ENCODE data around the gene PAM. TPM values are rescaled to one million over a fixed set of nuclear protein-coding genes. Genes with fewer than 3 reads are reported as not detected.

PAM gene
- polyA plus RNA-seq, 1 donor from 2014 or later = 363 TPM

DNA sequence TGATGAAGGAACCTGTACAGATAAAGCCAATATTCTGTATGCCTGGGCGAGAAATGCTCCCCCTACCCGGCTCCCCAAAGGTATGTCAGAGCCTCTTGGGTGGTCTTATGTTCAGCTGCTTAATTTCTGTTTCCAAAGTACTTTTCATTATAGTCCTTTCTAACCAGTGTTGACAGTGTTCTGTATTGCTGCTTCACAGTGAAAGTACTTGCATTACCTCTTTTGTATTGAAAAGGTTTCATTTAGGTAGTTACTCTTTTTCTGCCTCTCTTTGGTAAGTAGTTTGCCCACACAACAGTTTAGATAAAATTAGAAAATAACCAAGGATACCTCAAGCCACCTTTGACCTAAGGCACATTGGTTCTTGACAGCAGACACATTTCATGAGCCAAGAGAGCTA lies 169.9 kb downstream of the PAM start:
- H3K9ac ChIP-seq (ENCODE audit: low read length) = no peak overlapping the region
- H3K4me3 ChIP-seq (ENCODE audit: low read length) = no peak overlapping the region
- H3K27me3 ChIP-seq (ENCODE audit: insufficient read depth, low read depth, low read length) = no peaks in the 10 kb centered on the region
- H4K20me1 ChIP-seq (ENCODE audit: insufficient read depth) = no peaks in the 10 kb centered on the region
- TF ChIP-seq REST (IDR thresholded peaks at IDR 0.05; ENCODE audit: borderline replicate concordance) = no peak
- TF ChIP-seq SMC3 (conservative IDR thresholded peaks at IDR 0.05; ENCODE audit: poor library complexity) = no peak
- TF ChIP-seq CTCF (IDR thresholded peaks at IDR 0.05; ENCODE audit: poor library complexity, severe bottlenecking) = no peak
- no peak for TF ChIP-seq EP300 (conservative IDR thresholded peaks at IDR 0.05; ENCODE audit: poor library complexity, severe bottlenecking)
- TF ChIP-seq TAF1 (IDR thresholded peaks at IDR 0.05; ENCODE audit: low read depth) = no peak
- no peaks in the 10 kb centered on the region for H3K9me3 ChIP-seq (ENCODE audit: low read length)
- no peak overlapping the region for H3K4me2 ChIP-seq (ENCODE audit: low read length)
- no peak overlapping the region for H3K27ac ChIP-seq (ENCODE audit: low read length)
- H3K79me2 ChIP-seq (replicated peaks; ENCODE audit: insufficient read depth, low read length) = no peaks in the 10 kb centered on the region
- H3F3A ChIP-seq (ENCODE audit: insufficient read depth, low read length, poor library complexity, severe bottlenecking) = no peaks in the 10 kb centered on the region
- no peak overlapping the region for H2AFZ ChIP-seq (ENCODE audit: low read depth, low read length)
- peaks cover 7% of the 10 kb centered on the region for H3K36me3 ChIP-seq (ENCODE audit: insufficient read depth, low read length)
- no peaks in the 10 kb centered on the region for H3K9me2 ChIP-seq (ENCODE audit: insufficient read depth, low read length)

DNA sequence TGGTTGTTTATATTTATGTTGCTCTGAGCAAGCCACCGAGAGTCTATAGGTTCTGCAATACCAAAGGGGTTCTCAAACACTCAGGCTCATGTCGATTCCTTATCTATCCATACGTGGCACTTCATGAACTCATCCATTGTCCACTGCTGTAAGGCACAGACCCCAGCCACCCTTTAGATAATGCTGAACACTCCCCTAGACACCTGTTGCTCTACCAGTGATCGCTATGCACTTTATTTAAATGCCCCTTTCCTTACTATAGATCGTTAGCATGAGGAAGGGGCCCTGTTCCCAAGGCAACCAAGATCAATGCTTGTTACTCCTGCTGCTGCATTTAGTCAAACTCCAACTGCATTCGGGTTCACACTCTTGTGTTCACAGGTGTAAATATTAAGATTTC lies 171.9 kb downstream of the PAM start:
- Histone ChIP-seq H2AFZ (ENCODE audit: low read depth, low read length) (no peak overlapping the region), H3K36me3 (ENCODE audit: insufficient read depth, low read length) (peaks cover 7% of the 10 kb centered on the region), H3F3A (ENCODE audit: insufficient read depth, low read length, poor library complexity, severe bottlenecking) (no peaks in the 10 kb centered on the region), H3K27ac (ENCODE audit: low read length) (no peak overlapping the region), H4K20me1 (ENCODE audit: insufficient read depth) (no peaks in the 10 kb centered on the region), H3K27me3 (ENCODE audit: insufficient read depth, low read depth, low read length) (no peaks in the 10 kb centered on the region), H3K9ac (ENCODE audit: low read length) (no peak overlapping the region), H3K9me2 (ENCODE audit: insufficient read depth, low read length) (no peaks in the 10 kb centered on the region), H3K4me3 (ENCODE audit: low read length) (no peak overlapping the region), H3K9me3 (ENCODE audit: low read length) (no peaks in the 10 kb centered on the region), H3K79me2 (replicated peaks; ENCODE audit: insufficient read depth, low read length) (no peaks in the 10 kb centered on the region), H3K4me2 (ENCODE audit: low read length) (no peak overlapping the region)
- TF ChIP-seq EZH2 (IDR thresholded peaks at IDR 0.05; ENCODE audit: borderline replicate concordance, insufficient read depth, low read length, poor library complexity, severe bottlenecking) (no peak), POLR2AphosphoS5 (IDR thresholded peaks at IDR 0.05) (no peak), SMC3 (conservative IDR thresholded peaks at IDR 0.05; ENCODE audit: poor library complexity) (no peak), CTCF (IDR thresholded peaks at IDR 0.05; ENCODE audit: poor library complexity, severe bottlenecking) (no peak), RAD21 (conservative IDR thresholded peaks at IDR 0.05) (no peak), EP300 (conservative IDR thresholded peaks at IDR 0.05; ENCODE audit: poor library complexity, severe bottlenecking) (no peak), TAF1 (IDR thresholded peaks at IDR 0.05; ENCODE audit: low read depth) (no peak), REST (IDR thresholded peaks at IDR 0.05; ENCODE audit: borderline replicate concordance) (no peak), MXI1 (conservative IDR thresholded peaks at IDR 0.05; ENCODE audit: poor library complexity, severe bottlenecking) (no peak)

Measured in neural cell (in vitro differentiated cells).